Neural crest cell (in vitro differentiated cells): ENCODE results near the gene NUDT6. TPM values are rescaled to one million over a fixed set of nuclear protein-coding genes. Genes with fewer than 3 reads are reported as not detected.

Source experiments
- DNase-seq: peaks from one replicate; pipeline ENCODE4 v3.0.0; 2021; ENCODE audit warnings: low read depth, mixed read lengths, low spot score
- H3K27ac Mint-ChIP-seq: one replicate; pipeline ENCODE4 v1.8.0; 2021; ENCODE audit warnings: mild to moderate bottlenecking, mixed read lengths; ENCODE audit not compliant: unreplicated experiment
- H3K27me3 Mint-ChIP-seq: 2 replicates; pipeline ENCODE4 v1.8.0; 2021; ENCODE audit warnings: low read depth, mild to moderate bottlenecking, mixed read lengths
- H3K36me3 Mint-ChIP-seq: 2 replicates; pipeline ENCODE4 v1.8.0; 2021; ENCODE audit warnings: low read depth, mild to moderate bottlenecking, mixed read lengths
- H3K4me1 Mint-ChIP-seq: 2 replicates; pipeline ENCODE4 v1.8.0; 2021; ENCODE audit warnings: mixed read lengths
- H3K4me3 Mint-ChIP-seq: one replicate; pipeline ENCODE4 v1.8.0; 2021; ENCODE audit warnings: mild to moderate bottlenecking, mixed read lengths
- H3K9me3 Mint-ChIP-seq: 2 replicates; pipeline ENCODE4 v1.8.0; 2021; ENCODE audit warnings: mixed read lengths
- total RNA-seq: library from RNA; stranded (reverse); gene quantifications from 2 replicates; pipeline ENCODE4 v1.2.1, GENCODE V29; 2021
- TF ChIP-seq, protein P1 (sequence below): fragments of 200-600 bp; sonication (generic); conservative IDR thresholded peaks from 2 replicates; pipeline ENCODE4 v1.5.0; 2021; ENCODE audit warnings: antibody characterized with exemption, mild to moderate bottlenecking

The NUDT6 gene
- total RNA-seq, 1 donor from 2014 or later: 10.2 TPM

DNA sequence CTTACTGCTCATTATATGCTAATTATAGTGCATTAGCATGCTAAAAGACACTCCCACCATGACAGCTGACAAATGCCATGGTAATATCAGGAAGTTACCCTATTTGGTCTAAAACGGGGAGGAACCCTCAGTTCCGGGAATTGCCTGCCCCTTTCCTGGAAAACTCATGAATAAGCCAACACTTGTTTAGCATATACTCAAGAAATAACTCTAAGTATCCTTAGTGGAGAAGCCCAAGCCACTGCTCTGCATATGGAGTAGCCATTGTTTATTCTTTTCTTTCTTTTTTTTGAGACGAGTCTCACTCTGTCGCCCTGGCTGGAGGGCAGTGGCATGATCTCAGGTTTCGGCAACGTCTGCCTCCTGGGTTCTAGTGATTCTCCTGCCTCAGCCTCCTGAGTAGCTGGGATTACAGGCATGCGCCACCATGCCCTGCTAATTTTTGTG lies 15.5 kb downstream of the NUDT6 start:
- DNase-seq: no peak
- H3K4me3 Mint-ChIP-seq: no peak overlapping the region
- H3K27me3 Mint-ChIP-seq: no peaks in the 10 kb centered on the region
- TF ChIP-seq, protein P1, sequence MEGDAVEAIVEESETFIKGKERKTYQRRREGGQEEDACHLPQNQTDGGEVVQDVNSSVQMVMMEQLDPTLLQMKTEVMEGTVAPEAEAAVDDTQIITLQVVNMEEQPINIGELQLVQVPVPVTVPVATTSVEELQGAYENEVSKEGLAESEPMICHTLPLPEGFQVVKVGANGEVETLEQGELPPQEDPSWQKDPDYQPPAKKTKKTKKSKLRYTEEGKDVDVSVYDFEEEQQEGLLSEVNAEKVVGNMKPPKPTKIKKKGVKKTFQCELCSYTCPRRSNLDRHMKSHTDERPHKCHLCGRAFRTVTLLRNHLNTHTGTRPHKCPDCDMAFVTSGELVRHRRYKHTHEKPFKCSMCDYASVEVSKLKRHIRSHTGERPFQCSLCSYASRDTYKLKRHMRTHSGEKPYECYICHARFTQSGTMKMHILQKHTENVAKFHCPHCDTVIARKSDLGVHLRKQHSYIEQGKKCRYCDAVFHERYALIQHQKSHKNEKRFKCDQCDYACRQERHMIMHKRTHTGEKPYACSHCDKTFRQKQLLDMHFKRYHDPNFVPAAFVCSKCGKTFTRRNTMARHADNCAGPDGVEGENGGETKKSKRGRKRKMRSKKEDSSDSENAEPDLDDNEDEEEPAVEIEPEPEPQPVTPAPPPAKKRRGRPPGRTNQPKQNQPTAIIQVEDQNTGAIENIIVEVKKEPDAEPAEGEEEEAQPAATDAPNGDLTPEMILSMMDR: no peak
- peaks cover 4% of the 10 kb centered on the region for H3K4me1 Mint-ChIP-seq
- H3K36me3 Mint-ChIP-seq: peaks cover 4% of the 10 kb centered on the region
- no peak overlapping the region for H3K27ac Mint-ChIP-seq
- H3K9me3 Mint-ChIP-seq: no peaks in the 10 kb centered on the region

DNA sequence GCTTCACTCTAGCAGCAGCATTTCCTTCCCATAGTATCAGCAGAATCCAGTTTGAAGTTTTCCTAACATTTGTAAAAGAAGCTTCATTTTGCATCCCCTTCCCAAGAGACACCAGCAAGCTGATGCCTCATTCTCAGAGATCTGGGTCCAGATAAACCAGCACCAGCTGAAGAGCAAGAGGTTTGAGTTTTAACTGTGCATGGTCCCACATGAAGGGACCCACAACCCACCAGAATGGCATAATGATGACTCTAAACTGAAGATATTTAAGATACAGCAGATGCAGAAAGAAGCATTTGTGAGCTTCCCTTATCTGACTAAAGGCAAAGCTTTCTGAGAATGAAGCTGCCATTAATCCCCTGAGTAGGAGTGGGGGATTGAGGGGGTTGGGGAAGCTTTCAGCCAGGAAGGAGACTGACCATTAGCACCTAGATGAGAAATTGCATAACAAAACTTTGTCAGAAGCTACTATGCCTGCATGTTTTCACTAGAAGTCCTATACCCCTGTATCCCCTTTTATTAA lies 18.6 kb downstream of the NUDT6 start:
- H3K4me3 Mint-ChIP-seq: no peak overlapping the region
- H3K4me1 Mint-ChIP-seq: peaks cover 4% of the 10 kb centered on the region
- H3K9me3 Mint-ChIP-seq: no peaks in the 10 kb centered on the region
- peaks cover 4% of the 10 kb centered on the region for H3K36me3 Mint-ChIP-seq
- no peaks in the 10 kb centered on the region for H3K27me3 Mint-ChIP-seq
- TF ChIP-seq, protein P1: no peak
- DNase-seq: no peak
- peak overlapping the region; percentile 32 for H3K27ac Mint-ChIP-seq

DNA sequence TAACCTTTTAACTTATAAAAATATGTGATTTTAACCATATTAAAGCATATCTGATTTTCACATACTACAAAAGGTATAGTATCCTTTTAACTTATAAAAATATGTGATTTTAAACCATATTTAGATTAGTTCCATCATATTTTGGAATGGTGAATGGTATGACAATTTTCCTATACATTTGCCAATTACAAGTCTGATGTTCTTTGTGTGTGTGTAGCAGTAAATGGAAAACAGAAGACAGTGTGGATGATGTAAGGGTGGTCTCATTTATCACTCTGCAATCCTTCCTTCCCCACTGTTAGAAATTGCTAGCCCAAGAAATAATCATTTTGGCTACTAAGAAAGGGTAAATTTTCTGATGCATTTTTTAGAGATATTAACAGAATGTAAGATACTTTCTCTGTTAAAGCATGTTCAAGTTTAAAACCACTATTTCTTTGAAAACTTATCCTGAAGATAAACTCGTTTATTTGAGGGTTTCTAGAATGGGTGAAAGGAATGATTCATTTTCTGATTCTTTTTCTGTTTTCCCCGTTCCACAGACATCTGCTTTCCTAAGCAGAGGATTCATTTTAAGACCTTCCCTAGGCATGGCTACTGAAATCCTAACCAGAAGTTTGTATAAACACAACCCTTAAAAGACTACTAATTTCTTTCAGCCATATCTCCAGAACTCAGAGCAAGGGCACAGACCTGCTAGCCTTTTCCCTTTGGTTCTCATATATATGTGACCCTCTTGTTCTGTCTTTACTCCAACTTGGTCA lies 21.0 kb downstream of the NUDT6 start:
- TF ChIP-seq, protein P1: no peak
- Mint-ChIP-seq H3K36me3 (peaks cover 2% of the 10 kb centered on the region), H3K27me3 (no peaks in the 10 kb centered on the region), H3K9me3 (no peaks in the 10 kb centered on the region), H3K4me1 (no peaks in the 10 kb centered on the region), H3K27ac (no peak overlapping the region), H3K4me3 (no peak overlapping the region)
- no peak for DNase-seq

DNA sequence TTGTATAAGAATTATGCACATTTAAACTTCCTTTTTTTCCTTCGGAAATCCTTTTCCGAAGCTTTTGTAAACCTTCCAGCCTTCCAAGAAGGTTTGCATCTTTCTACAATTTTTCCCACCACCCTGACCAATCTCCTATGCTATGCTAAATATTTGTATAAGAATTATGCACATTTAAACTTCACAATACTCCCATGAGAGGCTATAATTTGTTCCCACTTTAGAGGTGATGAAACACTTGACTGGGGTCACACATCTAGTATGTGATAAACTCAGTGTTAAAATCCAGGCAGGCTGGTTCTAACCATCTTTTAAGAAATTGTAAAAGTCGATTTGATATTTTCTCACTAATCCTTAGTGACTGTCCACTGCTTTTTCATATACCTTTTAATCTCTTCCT lies 22.1 kb downstream of the NUDT6 start:
- Mint-ChIP-seq H3K9me3 (no peaks in the 10 kb centered on the region), H3K27ac (no peak overlapping the region), H3K4me1 (no peaks in the 10 kb centered on the region), H3K27me3 (no peaks in the 10 kb centered on the region), H3K4me3 (no peak overlapping the region), H3K36me3 (peaks cover 2% of the 10 kb centered on the region)
- TF ChIP-seq, protein P1: no peak
- DNase-seq: no peak

DNA sequence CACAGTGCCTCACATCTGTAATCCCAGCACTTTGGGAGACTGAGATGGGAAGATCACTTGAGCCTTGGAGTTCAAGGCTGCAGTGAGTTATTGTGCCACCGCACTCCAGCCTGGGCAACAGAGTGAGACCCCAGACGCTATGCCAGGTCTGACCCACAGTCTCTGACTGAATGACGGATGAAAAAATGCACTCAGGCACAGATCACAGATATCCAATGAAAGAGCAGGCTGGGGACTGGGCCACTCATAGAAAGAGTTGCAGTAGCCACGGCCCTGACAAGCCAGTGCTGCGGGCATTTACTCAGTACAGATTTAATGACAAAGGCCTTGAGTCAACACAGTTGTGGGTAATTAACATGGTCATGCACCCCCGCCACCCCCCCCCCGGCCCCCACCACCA lies 22.7 kb downstream of the NUDT6 start:
- no peak overlapping the region for H3K27ac Mint-ChIP-seq
- DNase-seq: no peak

More for the DNA sequence above, 22.7 kb downstream of the NUDT6 start:
- no peaks in the 10 kb centered on the region for H3K9me3 Mint-ChIP-seq
- no peak overlapping the region for H3K4me3 Mint-ChIP-seq
- H3K36me3 Mint-ChIP-seq: peaks cover under 1% of the 10 kb centered on the region
- no peaks in the 10 kb centered on the region for H3K27me3 Mint-ChIP-seq
- TF ChIP-seq, protein P1: no peak
- H3K4me1 Mint-ChIP-seq: no peaks in the 10 kb centered on the region
